ENCODE measurements around the gene RNF208. TPM values are rescaled to one million over a fixed set of nuclear protein-coding genes. Genes with fewer than 3 reads are reported as not detected.

Gene RNF208
- total and polyA plus RNA-seq, 9 of the 15 experiments (the other 6 are each of a cell fraction or from before 2014, with no cell fraction given): 0.15 to 6.9 (median 0.50) TPM; not detected in 2

GRCh38 chr9:137188086-137188489 is 34.0 kb downstream of the RNF208 start (continued):
- TF ChIP-seq TOE1 (IDR thresholded peaks at IDR 0.05; ENCODE audit: borderline replicate concordance) (peak; percentile 55; the same call in 1 of the 2 replicates), TOE1 (CRISPR knock-in tag; IDR thresholded peaks at IDR 0.05; ENCODE audit: borderline replicate concordance, low read depth) (no peak), HMGN3 (IDR thresholded peaks at IDR 0.05; ENCODE audit: borderline replicate concordance, extremely low read depth, insufficient read length, low read depth, low read length) (no peak), CBFB (CRISPR knock-in tag; IDR thresholded peaks at IDR 0.05) (0 out of 2 replicates have a peak, but pooled peaks have one; percentile 65), RBM17 (IDR thresholded peaks at IDR 0.05; ENCODE audit: borderline replicate concordance, low read depth, low read length) (no peak), PURB (CRISPR knock-in tag; IDR thresholded peaks at IDR 0.05; ENCODE audit: low read depth) (no peak), ZNF224 (CRISPR knock-in tag; IDR thresholded peaks at IDR 0.05) (no peak), ARID3B (CRISPR knock-in tag; IDR thresholded peaks at IDR 0.05; ENCODE audit: borderline replicate concordance) (0 out of 2 replicates have a peak, but pooled peaks have one; percentile 62), NR0B1 (IDR thresholded peaks at IDR 0.05; ENCODE audit: partially characterized antibody) (no peak), HDAC2 (IDR thresholded peaks at IDR 0.05) (0 out of 2 replicates have a peak, but pooled peaks have one; percentile 37), ZBTB49 (CRISPR knock-in tag; IDR thresholded peaks at IDR 0.05; ENCODE audit: borderline replicate concordance) (no peak), SMAD2 (IDR thresholded peaks at IDR 0.05; ENCODE audit: low read depth, low read length) (no peak)

All from K562 (cell line).